ENCODE data around the gene STK11IP.

DNA sequence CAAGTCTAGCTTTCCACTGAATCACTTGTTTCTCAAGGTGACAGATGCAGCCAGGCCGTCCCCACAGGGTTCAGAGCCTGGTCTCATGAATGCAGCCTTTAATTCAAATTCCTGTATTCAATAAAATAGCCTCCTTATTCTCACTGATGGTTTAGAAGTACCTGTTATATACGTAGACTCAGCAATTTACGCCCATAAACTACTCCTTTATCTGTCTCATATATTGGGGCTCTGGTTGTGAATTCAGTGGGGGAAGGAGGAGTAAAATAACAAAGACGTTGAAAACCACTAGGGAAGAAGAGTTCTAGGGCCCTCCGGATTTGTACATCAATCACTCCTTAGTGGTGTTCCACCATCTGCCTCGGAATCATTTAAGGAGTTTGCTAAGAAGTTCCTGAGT, 28.0 kb upstream of the STK11IP start:
- TF ChIP-seq, protein P1, sequence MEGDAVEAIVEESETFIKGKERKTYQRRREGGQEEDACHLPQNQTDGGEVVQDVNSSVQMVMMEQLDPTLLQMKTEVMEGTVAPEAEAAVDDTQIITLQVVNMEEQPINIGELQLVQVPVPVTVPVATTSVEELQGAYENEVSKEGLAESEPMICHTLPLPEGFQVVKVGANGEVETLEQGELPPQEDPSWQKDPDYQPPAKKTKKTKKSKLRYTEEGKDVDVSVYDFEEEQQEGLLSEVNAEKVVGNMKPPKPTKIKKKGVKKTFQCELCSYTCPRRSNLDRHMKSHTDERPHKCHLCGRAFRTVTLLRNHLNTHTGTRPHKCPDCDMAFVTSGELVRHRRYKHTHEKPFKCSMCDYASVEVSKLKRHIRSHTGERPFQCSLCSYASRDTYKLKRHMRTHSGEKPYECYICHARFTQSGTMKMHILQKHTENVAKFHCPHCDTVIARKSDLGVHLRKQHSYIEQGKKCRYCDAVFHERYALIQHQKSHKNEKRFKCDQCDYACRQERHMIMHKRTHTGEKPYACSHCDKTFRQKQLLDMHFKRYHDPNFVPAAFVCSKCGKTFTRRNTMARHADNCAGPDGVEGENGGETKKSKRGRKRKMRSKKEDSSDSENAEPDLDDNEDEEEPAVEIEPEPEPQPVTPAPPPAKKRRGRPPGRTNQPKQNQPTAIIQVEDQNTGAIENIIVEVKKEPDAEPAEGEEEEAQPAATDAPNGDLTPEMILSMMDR (IDR thresholded peaks at IDR 0.05): no peak
- TF ChIP-seq POLR2AphosphoS5 (IDR thresholded peaks at IDR 0.05) (no peak), POLR2A (IDR thresholded peaks at IDR 0.05) (no peak)
